ENCODE results near the gene EGFR. TPM values are rescaled to one million over a fixed set of nuclear protein-coding genes. Genes with fewer than 3 reads are reported as not detected.

Gene EGFR
- total RNA-seq, 4 donors from 2014 or later: 87.2 to 124 (median 94.5) TPM

- no peak for TF ChIP-seq CTCF (IDR thresholded peaks at IDR 0.05)
- DNase-seq (ENCODE audit: low spot score) (no peak), ATAC-seq (ENCODE audit: low FRiP score) (peak; percentile 64)
Measured at GRCh38 chr7:55086413-55087201, 67.8 kb downstream of the EGFR start.

DNA sequence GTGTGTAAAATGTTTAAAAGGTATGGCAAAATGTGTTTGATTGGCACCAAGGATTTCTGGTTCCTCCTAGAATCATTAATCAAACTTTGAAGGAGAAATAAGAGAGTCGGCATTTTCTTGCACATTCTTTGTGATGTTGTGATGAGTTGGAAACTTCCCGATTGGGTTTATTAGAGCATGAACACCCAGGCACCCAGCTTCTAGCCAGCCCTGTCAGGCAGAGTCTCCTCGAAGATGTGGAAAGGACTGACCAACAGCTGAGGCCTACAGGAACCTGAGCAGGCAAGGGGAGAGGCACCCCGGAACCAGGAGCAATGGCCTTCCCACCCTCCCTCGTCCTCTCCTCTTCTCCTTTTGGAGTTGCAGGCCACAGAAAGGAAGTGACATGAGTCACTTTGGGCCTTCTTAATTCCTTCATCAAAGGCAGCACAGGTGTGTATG is 68.7 kb downstream of the EGFR start:
- no peak for TF ChIP-seq CTCF (IDR thresholded peaks at IDR 0.05)
- no peak for ATAC-seq (ENCODE audit: low FRiP score)
- DNase-seq (ENCODE audit: low spot score): no peak

- DNase-seq (ENCODE audit: low spot score): no peak
- no peak for ATAC-seq (ENCODE audit: low FRiP score)
- TF ChIP-seq CTCF (IDR thresholded peaks at IDR 0.05): no peak
Measured at GRCh38 chr7:55088107-55088506, 69.3 kb downstream of the EGFR start.

DNA sequence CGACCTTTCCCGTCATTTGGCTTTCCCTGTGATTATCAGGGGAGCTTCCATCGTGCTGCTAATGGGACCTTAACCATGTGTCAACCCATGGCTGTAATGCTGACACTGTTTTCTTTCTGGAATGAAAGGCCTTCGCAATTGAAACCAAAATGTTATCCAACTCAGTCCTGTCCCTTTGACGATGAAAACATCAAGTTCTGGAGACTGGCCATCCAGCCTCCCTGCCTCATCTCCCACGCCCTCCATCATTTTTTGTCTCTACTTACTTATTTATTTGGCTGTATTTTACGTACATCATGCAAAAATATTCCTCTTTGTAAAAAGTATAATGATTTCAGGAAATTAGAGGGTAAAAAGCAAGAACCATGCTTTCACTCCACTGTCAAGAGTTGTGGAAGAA is 69.8 kb downstream of the EGFR start:
- ATAC-seq (ENCODE audit: low FRiP score): no peak

GRCh38 chr7:55092186-55092974 is 73.6 kb downstream of the EGFR start:
- no peak for DNase-seq (ENCODE audit: low spot score)
- no peak for ATAC-seq (ENCODE audit: low FRiP score)
- TF ChIP-seq CTCF (IDR thresholded peaks at IDR 0.05): no peak

More for the DNA sequence above, 69.8 kb downstream of the EGFR start:
- no peak for TF ChIP-seq CTCF (IDR thresholded peaks at IDR 0.05)
- DNase-seq (ENCODE audit: low spot score): no peak

GRCh38 chr7:55092975-55093373 is 74.2 kb downstream of the EGFR start:
- DNase-seq (ENCODE audit: low spot score) (no peak), ATAC-seq (ENCODE audit: low FRiP score) (no peak)
- TF ChIP-seq CTCF (IDR thresholded peaks at IDR 0.05): no peak

Measured in omental fat pad (tissue), 4 donors.